ENCODE measurements around the gene TENT4A.

DNA sequence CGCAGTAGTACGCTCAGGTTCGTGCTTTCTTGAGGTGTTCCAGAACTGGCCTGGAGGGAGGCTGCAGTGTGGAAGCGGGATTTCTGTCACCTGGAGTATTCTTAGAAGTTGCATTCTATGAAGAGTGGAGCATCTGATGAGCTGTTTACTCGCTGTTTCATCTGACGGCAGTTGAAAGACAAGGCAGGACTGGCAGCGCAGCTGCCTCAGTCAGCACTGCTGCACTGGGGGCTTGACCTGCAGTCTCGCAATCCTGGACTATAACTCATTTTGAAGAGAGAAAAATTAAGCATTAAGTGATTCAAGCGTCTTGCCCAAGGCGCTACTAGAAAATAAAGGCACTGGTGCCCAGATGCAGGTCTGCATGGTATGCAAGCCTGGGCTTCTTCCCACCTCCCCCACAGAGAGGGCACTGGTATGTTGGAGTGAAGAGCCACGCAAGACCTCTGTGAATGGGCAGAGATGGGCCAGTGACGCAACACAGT, 10.6 kb downstream of the TENT4A start:
- TF ChIP-seq POLR2AphosphoS5 (IDR thresholded peaks at IDR 0.05; ENCODE audit: borderline replicate concordance, low read depth, low read length) (no peak), EZH2 (IDR thresholded peaks at IDR 0.05) (no peak)

Measured in SK-N-MC (cell line).